ENCODE results near the gene OR2AP1.
"Not testable (repeated sequence)": the region's sequence is repeated elsewhere in the genome, so short reads cannot be mapped to it uniquely, and the experiment has no call there.

The OR2AP1 gene

GRCh38 chr12:55572168-55572567 lies at the start of gene OR2AP1:
Gene OR2AP1, plus strand, starts transcription at chr12:55572468. Its CDS starts 1,947 bp downstream, at chr12:55574415.
- no peak for DNase-seq (ENCODE audit: low read depth in 1 of 2, low spot score in 1 of 2)

- DNase-seq (ENCODE audit: low read depth in 1 of 2, low spot score in 1 of 2), result not testable (repeated sequence)
These were observed 24.0 kb upstream of the OR2AP1 start for GRCh38 chr12:55548235-55548634.

GRCh38 chr12:55548756-55549155 lies 23.5 kb upstream of the OR2AP1 start:
- DNase-seq (ENCODE audit: low read depth in 1 of 2, low spot score in 1 of 2), result no peak

- no peak for DNase-seq (ENCODE audit: low read depth in 1 of 2, low spot score in 1 of 2)
These were observed 23.0 kb upstream of the OR2AP1 start, which contains the start of gene OR6C4 for GRCh38 chr12:55549302-55549701. Gene OR6C4, plus strand, starts transcription at chr12:55549602. Its CDS starts 1,625 bp downstream, at chr12:55551227.

GRCh38 chr12:55554296-55554695 lies 18.0 kb upstream of the OR2AP1 start:
- DNase-seq (ENCODE audit: low read depth in 1 of 2, low spot score in 1 of 2), result no peak

GRCh38 chr12:55570060-55570459 lies 2.2 kb upstream of the OR2AP1 start:
- DNase-seq (ENCODE audit: low read depth in 1 of 2, low spot score in 1 of 2), result not testable (repeated sequence)

- not testable (repeated sequence) for DNase-seq (ENCODE audit: low read depth in 1 of 2, low spot score in 1 of 2)
These were observed 1.6 kb upstream of the OR2AP1 start for GRCh38 chr12:55570689-55571088.

GRCh38 chr12:55582066-55582465 lies 9.8 kb downstream of the OR2AP1 start:
- DNase-seq (ENCODE audit: low read depth in 1 of 2, low spot score in 1 of 2), result no peak

- no peak for DNase-seq (ENCODE audit: low read depth in 1 of 2, low spot score in 1 of 2)
These were observed 13.5 kb downstream of the OR2AP1 start for GRCh38 chr12:55585817-55586216.

GRCh38 chr12:55590152-55590551 lies 17.9 kb downstream of the OR2AP1 start:
- DNase-seq (ENCODE audit: low read depth in 1 of 2, low spot score in 1 of 2), result not testable (repeated sequence)

- DNase-seq (ENCODE audit: low read depth in 1 of 2, low spot score in 1 of 2), result no peak
These were observed 35.7 kb downstream of the OR2AP1 start for GRCh38 chr12:55607821-55608594.

GRCh38 chr12:55610598-55610997 lies 38.3 kb downstream of the OR2AP1 start:
- DNase-seq (ENCODE audit: low read depth in 1 of 2, low spot score in 1 of 2), result no peak

GRCh38 chr12:55612646-55613045 lies 40.4 kb downstream of the OR2AP1 start:
- no peak for DNase-seq (ENCODE audit: low read depth in 1 of 2, low spot score in 1 of 2)

- no peak for DNase-seq (ENCODE audit: low read depth in 1 of 2, low spot score in 1 of 2)
These were observed 42.5 kb downstream of the OR2AP1 start for GRCh38 chr12:55614764-55615163.

- DNase-seq (ENCODE audit: low read depth in 1 of 2, low spot score in 1 of 2), result peak in 1 of 2 donors; percentile 74
These were observed 47.3 kb downstream of the OR2AP1 start for GRCh38 chr12:55619354-55620138.

GRCh38 chr12:55624056-55624455 lies 51.8 kb downstream of the OR2AP1 start:
- no peak for DNase-seq (ENCODE audit: low read depth in 1 of 2, low spot score in 1 of 2)
